ENCODE results near the gene CHPF. TPM values are rescaled to one million over a fixed set of nuclear protein-coding genes. Genes with fewer than 3 reads are reported as not detected.

The CHPF gene
- total and polyA plus RNA-seq, 2 donors (not counting 1 experiment from before 2014, with no cell fraction given) = 35.8 to 58.8 TPM

GRCh38 chr2:219496825-219497494, 46.6 kb downstream of the CHPF start:
- Histone ChIP-seq H3K36me3 (ENCODE audit: control insufficient read depth, insufficient read depth, low read length) (peaks cover 2% of the 10 kb centered on the region), H3K79me2 (ENCODE audit: control insufficient read depth, insufficient read depth, low read length) (peaks cover 6% of the 10 kb centered on the region), H3K9me3 (ENCODE audit: control insufficient read depth, insufficient read depth, low read depth, low read length) (no peaks in the 10 kb centered on the region), H3K4me1 (ENCODE audit: control insufficient read depth, extremely low read depth, insufficient read depth, low read length) (peaks cover 9% of the 10 kb centered on the region), H4K20me1 (ENCODE audit: control insufficient read depth, extremely low read depth, insufficient read depth, low read length) (no peaks in the 10 kb centered on the region), H3K27ac (ENCODE audit: insufficient read depth, low read length) (no peak overlapping the region), H3K4me2 (ENCODE audit: extremely low read depth, insufficient read depth, low read length) (peak overlapping the region; percentile 33), H3K4me3 (replicated peaks in 1 of 4; ENCODE audit: control extremely low read depth in 1 of 4, insufficient read depth in 1 of 4, low read depth in 3 of 4, low read length in 4 of 4) (peak overlapping the region in 2 of 4 experiments; percentile 70 to 90), H3K27me3 (ENCODE audit: control insufficient read depth, insufficient read depth, low read length) (peaks cover 17% of the 10 kb centered on the region), H3K9ac (ENCODE audit: insufficient read depth, low read length) (no peak overlapping the region), H2AFZ (ENCODE audit: low read length) (peak overlapping the region; percentile 28)
- no peak for TF ChIP-seq CTCF (conservative IDR thresholded peaks at IDR 0.05 in 1 of 2, IDR thresholded peaks at IDR 0.05 in 1 of 2; ENCODE audit: low read depth in 1 of 2, low read length in 2 of 2)
- TF ChIP-seq EZH2 (IDR thresholded peaks at IDR 0.05; ENCODE audit: low read length, missing control alignments) = peak; percentile 84
- DNase-seq (ENCODE audit: low read depth in 2 of 2) = peak; percentile 24 to 44

- H4K20me1 ChIP-seq (ENCODE audit: control insufficient read depth, extremely low read depth, insufficient read depth, low read length) = no peaks in the 10 kb centered on the region
- H3K27me3 ChIP-seq (ENCODE audit: control insufficient read depth, insufficient read depth, low read length) = peaks cover 17% of the 10 kb centered on the region
- H3K9ac ChIP-seq (ENCODE audit: insufficient read depth, low read length) = no peak overlapping the region
- no peak overlapping the region for H3K4me3 ChIP-seq (replicated peaks in 1 of 4; ENCODE audit: control extremely low read depth in 1 of 4, insufficient read depth in 1 of 4, low read depth in 3 of 4, low read length in 4 of 4)
- peaks cover 9% of the 10 kb centered on the region for H3K4me1 ChIP-seq (ENCODE audit: control insufficient read depth, extremely low read depth, insufficient read depth, low read length)
- H3K79me2 ChIP-seq (ENCODE audit: control insufficient read depth, insufficient read depth, low read length) = peaks cover 6% of the 10 kb centered on the region
- no peaks in the 10 kb centered on the region for H3K9me3 ChIP-seq (ENCODE audit: control insufficient read depth, insufficient read depth, low read depth, low read length)
- H3K4me2 ChIP-seq (ENCODE audit: extremely low read depth, insufficient read depth, low read length) = no peak overlapping the region
- no peak overlapping the region for H3K27ac ChIP-seq (ENCODE audit: insufficient read depth, low read length)
- H3K36me3 ChIP-seq (ENCODE audit: control insufficient read depth, insufficient read depth, low read length) = no peaks in the 10 kb centered on the region
- no peak overlapping the region for H2AFZ ChIP-seq (ENCODE audit: low read length)
- TF ChIP-seq EZH2 (IDR thresholded peaks at IDR 0.05; ENCODE audit: low read length, missing control alignments) (no peak), CTCF (conservative IDR thresholded peaks at IDR 0.05 in 1 of 2, IDR thresholded peaks at IDR 0.05 in 1 of 2; ENCODE audit: low read depth in 1 of 2, low read length in 2 of 2) (no peak)
- DNase-seq (ENCODE audit: low read depth in 2 of 2) = no peak
Observed at GRCh38 chr2:219496247-219496824, 47.3 kb downstream of the CHPF start.

DNA sequence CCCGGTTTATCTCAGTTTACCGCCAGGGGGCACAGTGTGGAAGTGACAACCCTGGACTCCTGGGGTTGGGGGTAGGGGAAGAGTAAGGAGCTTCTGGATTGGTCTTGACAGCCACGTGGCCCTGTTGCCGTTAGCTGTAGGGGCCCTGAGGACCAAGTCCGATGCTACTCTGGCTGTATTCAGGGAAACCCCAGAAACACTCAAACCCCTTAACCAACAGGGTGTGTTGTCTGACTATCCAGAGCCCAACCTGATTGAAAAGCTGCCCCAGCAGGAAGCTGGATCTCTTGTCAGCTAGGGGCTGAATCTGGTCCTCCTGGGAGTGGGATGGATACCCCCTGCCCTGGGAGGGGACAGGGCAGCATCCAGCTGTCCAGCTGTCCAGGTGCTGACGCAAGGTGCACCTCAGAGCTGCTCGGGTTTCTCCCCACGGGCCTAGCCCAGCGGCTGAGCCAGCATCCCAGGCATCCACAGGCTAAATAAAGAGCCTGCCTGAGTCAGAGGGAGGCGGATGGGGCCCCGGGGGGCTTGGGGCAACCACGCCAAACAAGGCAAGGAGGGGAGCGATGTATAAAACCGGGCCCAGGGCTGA, 48.0 kb downstream of the CHPF start:
- Histone ChIP-seq H3K9ac (ENCODE audit: insufficient read depth, low read length) (no peak overlapping the region), H3K4me3 (replicated peaks in 1 of 4; ENCODE audit: control extremely low read depth in 1 of 4, insufficient read depth in 1 of 4, low read depth in 3 of 4, low read length in 4 of 4) (no peak overlapping the region), H3K9me3 (ENCODE audit: control insufficient read depth, insufficient read depth, low read depth, low read length) (no peaks in the 10 kb centered on the region), H3K36me3 (ENCODE audit: control insufficient read depth, insufficient read depth, low read length) (no peaks in the 10 kb centered on the region), H3K4me1 (ENCODE audit: control insufficient read depth, extremely low read depth, insufficient read depth, low read length) (peaks cover 9% of the 10 kb centered on the region), H4K20me1 (ENCODE audit: control insufficient read depth, extremely low read depth, insufficient read depth, low read length) (no peaks in the 10 kb centered on the region), H3K79me2 (ENCODE audit: control insufficient read depth, insufficient read depth, low read length) (peaks cover 6% of the 10 kb centered on the region), H2AFZ (ENCODE audit: low read length) (no peak overlapping the region), H3K27ac (ENCODE audit: insufficient read depth, low read length) (no peak overlapping the region), H3K4me2 (ENCODE audit: extremely low read depth, insufficient read depth, low read length) (no peak overlapping the region), H3K27me3 (ENCODE audit: control insufficient read depth, insufficient read depth, low read length) (peaks cover 17% of the 10 kb centered on the region)
- TF ChIP-seq EZH2 (IDR thresholded peaks at IDR 0.05; ENCODE audit: low read length, missing control alignments) = no peak
- peak; percentile 60 to 64 for TF ChIP-seq CTCF (conservative IDR thresholded peaks at IDR 0.05 in 1 of 2, IDR thresholded peaks at IDR 0.05 in 1 of 2; ENCODE audit: low read depth in 1 of 2, low read length in 2 of 2)
- peak; percentile 73 to 77 for DNase-seq (ENCODE audit: low read depth in 2 of 2)
